GM18507 (cell line): ENCODE measurements around the gene RAB11B.
"Not testable (repeated sequence)": the region's sequence is repeated elsewhere in the genome, so short reads cannot be mapped to it uniquely, and the experiment has no call there.

Source experiments
- DNase-seq: peaks from one replicate; pipeline ENCODE4 v3.0.0; 2011; ENCODE audit warnings: low read depth; ENCODE audit not compliant: insufficient read length; ENCODE audit errors: extremely low spot score
- FAIRE-seq: peaks from 2 replicates; lab custom pipeline; 2011; peaks lifted over from hg19 to GRCh38; lab: Jason Lieb, UNC

Gene RAB11B

DNA sequence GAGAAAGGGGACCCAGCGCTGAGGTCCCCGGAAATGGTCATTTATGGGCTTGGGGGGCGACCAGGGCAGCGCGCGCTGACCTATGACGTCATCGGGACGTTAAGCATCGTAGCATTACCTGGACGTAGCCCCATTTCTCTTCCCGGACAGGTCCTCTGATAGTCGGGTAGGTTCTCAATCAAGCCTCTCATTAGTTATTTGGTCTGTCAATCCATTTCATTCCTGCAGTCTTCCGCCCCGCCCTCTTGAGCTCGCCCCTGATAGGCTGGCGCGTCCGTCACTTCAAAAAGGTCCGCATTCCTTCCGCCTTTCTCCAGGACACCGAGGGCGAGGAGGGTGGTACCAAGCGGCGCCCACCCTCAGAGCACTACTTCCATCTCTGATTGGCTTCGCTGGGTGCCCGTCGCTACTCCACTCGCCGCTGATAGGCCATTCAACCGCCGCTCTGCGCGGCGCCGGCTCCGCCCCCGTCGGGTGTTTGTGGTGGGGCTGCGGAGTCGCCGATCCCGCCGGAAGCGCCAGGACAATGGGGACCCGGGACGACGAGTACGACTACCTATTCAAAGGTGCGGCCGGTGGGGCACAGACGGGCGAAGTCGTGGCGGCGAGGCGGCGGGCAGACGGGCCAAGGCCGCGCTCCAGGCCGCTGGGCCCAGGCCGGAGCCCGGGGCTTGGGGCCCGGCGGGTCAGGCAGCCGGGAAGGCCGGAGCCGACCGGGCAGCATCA, at the start of gene RAB11B:
Gene RAB11B (plus strand): TSS at position 470 of the 726 bp plus-strand sequence. CDS start 57 bp downstream, at position 527.
- peak; percentile 100 for FAIRE-seq
- DNase-seq = peak; percentile 96

DNA sequence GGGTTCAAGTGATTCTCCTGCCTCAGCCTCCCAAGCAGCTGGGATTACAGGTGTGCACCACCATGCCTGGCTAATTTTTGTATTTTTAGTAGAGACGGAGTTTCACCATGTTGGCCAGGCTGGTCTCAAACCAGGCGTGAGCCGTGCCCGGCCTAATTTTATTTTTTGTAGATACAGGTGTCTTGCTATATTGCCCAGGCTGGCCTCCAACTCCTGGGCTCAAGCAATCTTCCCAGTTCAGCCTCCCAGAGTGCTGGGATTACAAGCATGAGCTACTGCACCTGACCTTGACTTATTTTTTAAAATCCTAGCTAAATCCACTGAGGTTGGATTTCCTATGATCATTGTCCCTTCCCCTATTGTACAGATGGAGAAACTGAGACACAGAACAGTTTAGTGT, 48.7 kb upstream of the RAB11B start:
- FAIRE-seq, DNase-seq: not testable (repeated sequence)

DNA sequence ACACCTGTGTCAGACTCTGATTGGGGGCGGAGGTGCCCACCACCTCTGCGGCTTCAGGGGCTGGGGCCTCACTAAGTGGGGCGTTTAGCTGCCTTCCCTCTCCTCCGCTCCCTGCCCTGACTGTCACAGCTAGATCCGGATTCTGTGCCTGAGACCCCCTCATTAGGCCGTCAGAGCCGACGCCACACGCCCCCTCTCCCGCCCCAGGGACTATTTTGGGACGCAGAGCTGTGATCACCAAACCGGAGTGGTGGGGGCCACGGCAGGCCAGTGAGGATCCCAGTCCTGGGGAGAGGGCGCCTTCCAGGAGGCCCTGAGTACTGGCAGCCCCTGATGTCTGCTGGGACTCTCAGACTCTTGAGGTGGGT, 47.9 kb upstream of the RAB11B start:
- DNase-seq (no peak), FAIRE-seq (no peak)

DNA sequence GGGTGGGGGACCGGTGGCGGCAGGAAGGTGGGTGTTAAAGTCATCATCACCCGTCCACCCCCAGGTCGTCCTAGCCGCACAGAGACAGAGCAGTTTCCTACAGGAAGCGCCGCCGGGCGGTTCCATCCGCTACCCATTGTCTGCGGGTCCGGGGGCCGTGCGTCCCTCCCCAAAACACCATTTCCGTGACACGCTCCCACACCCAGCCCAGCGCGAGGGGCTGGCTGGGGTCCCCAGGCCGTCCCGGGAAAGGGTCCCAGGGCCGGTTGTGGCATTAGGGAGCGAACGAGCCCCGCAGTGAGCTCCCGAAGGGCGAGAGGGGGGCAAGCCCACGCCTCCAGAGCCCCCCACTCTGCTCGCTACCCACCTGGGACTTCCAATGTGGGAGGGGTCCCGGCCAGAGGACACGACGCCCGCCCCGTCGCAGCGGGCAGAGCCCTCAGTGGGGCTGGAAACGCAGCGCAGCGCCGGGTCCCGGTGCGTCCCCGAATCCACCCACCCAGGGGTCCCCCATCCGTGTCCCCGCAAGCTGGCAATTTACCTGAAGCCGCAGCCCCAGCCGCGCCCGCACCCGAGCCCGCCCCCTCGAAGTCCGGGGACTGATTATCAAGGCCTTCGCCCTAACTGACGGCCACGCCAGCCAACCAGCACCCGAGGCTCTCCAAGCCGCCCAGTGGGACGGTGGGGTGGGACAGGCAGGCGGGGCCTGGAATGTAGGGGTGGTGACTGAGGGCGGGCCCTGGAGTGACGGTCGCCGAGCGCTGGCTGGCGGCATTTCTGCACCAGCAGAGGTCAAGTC, 47.3 kb upstream of the RAB11B start, which contains the start of gene KANK3:
Gene KANK3 (minus strand): TSS at position 579 of the 799 bp plus-strand sequence. CDS start 5,434 bp downstream, outside the sequence.
- DNase-seq = peak; percentile 97
- FAIRE-seq = peak; percentile 85

DNA sequence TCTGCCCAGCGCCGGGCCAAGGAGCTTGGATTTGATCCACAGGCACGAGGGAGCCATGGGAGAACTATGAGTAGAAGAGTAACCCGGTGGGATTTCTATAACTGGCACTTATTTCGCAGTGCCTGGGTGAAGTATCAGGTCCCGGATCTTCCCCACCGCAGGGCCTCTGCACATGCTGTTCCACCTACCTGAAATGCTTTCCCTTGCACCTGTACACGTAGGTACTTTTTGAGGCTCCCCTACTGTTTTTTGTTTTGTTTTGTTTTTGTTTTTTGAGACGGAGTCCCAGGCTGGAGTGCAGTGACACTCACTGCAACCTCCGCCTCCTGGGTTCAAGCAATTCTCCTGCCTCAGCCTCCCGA, 46.7 kb upstream of the RAB11B start:
- FAIRE-seq (no peak), DNase-seq (no peak)

DNA sequence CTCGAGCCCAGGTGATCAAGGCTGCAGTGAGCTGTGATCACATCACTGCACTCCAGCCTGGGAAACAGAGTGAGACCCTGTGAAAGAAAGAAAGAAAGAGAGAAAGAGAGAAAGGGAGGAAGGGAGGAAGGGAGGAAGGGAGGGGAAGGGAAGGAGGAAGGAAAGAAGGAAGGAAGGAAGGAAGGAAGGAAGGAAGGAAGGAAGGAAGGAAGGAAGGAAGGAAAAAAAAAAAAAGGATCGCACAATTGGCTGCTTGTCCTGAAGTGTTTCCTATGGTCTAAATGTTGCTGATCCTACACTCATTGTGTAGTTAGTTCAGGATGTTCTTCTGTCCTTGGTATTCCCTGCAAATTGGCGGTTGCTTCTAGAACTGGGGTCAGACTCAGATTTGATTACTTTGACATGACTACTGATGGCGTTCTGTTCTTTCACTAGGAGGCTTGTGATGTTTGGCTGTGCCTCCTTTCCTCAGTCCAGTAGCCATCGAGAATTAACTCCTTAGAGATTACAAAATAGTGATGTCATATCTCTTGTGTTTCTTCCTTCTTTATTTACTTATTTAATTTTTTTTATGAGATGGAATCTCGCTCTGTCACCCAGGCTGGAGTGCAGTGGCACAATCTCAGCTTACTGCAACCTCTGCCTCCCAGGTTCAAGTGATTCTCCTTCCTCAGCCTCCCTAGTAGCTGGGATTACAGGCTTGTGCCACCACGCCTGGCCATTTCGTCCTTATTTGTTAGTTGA, 40.4 kb upstream of the RAB11B start:
- not testable (repeated sequence) for DNase-seq, FAIRE-seq

DNA sequence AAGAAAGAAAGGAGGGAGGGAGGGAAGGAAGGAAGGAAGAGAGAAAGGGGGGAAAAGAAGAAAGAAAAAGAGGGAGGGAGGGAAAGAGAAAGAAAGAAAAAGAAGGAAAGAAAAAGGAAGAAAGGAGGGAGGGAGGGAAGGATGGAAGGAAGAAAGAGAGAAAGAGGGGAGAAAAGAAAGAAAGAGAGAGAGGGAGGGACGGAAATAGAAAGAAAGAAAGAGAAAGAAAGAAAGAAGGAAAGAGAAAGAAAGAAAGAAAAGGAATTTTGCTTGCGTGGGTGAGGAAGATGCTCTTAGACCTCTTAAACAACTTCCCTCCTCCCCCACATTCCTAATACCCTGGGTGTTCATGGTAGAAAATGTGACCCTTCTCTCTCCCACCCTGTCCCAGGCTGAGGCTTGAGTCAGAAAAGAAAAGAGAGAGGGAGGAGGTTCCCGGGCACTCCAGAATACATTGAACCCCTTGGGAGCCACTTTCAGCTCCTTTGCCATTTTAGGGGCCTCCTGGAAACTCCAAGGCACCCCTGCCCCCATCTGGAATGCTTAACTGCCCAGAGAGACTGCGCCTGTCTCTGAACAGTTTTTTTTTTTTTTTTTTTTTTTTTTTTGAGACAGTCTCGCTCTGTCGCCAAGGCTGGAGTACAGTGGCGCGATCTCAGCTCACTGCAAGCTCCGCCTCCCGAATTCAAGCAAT, 37.9 kb upstream of the RAB11B start:
- FAIRE-seq = no peak
- no peak for DNase-seq

DNA sequence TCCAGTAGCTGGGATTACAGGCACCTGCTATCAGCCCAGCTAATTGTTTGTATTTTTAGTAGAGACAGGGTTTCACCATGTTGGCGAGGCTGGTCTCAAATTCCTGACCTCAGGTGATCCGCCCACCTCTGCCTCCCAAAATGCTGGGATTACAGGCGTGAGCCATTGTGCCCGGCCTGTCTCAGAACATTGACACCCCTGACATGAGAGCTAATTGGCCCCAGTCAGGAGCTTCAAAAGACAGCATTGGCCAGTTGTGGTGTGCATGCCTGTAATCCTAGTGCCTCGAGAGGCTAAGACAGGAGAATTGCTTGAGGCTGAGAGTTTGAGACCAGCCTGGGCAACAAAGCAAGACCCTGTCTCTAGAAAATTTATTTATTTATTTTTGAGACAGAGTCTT, 37.3 kb upstream of the RAB11B start:
- FAIRE-seq, DNase-seq: not testable (repeated sequence)

DNA sequence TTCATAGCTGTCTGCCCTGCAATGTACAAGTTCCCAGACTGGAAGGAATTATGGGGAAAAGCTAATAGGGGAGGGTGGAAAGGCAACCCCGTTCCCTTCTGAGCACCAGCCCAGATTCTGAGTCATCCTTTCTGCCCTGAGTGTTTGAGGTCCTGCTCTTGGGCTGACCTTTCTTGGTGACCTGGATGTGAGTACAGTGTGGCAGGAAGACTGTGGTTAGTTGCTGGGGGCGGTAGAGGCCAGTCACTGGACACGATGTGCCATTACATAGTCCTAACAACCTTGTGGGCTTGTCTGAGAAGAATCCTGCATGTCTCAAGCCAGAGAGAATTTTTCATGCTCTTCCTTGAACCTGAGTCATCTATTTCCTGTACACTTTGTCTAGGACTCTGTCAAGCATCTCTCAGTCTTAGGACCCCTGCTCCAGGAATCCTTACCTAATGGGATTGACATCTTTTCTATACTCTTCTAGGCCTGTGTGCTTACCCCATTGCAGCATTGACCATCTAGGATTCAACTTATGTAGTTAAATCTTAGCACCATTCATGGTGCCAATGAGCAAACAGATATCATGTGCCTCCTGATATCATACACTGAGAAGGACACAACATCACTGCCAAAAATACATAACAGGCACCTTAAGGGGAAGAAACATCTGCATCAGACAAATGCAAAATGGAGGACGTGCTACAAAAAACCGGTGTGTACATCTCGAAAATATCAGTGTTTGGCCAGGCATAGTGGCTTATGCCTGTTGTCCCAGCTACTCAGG, 34.3 kb upstream of the RAB11B start:
- DNase-seq (no peak), FAIRE-seq (no peak)

DNA sequence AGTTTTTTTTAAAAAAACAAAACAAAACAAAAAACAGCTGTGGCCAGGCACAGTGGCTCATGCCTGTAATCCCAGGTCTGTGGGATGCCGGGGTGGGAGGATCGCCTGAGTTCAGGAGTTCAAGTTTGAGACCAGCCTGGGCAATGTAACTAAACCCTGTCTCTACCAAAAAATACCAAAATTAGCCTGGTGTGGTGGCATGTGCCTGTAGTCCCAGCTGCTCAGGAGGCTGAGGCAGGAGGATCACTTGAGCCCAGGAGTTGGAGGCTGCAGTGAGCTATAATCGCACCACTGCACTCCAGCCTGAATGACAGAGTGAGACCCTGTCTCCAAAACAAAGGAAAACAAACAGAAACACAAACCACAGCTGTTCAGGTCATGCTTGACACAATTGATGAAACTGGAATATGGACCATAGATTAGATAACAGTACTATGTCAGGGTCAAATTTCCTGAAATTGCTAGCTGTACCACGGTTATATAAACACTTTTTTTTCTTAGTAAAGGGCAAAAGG, 33.1 kb upstream of the RAB11B start:
- FAIRE-seq = no peak
- DNase-seq = no peak

DNA sequence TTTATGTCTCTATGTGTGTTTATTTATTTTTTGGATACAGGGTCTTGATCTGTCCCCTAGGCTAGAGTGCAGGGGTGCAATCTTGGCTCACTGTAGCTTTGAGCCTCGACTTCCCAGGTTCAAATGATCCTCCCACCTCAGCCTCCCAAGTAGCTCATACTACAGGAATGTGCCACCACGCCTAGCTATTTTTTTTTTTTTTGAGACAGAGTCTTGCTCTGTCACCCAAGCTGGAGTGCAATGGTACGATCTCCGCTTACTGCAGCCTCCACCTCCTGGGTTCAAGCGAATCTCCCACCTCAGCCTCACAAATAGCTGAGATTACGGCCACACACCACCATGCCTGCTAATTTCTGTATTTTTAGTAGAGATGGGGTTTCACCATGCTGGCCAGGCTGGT, 31.2 kb upstream of the RAB11B start:
- FAIRE-seq = no peak
- DNase-seq = no peak

DNA sequence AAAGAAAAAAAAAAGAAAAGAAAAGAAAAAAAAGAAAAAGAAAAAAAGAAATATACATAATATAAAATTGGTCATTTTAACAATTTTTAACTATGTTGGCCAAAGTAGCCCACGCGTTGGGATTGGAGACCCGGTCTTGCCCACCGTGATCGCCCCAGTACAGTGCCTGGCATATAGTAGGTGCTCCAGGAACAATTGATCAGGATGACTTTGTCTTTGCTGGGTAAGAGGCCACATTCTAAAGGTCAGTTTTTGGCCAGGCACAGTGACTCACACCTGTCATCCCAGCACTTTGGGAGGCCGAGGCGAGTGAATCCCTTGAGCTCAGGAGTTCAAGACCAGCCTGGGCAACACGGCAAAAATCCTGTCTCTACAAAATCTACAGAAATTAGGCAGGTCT, 30.0 kb upstream of the RAB11B start:
- FAIRE-seq (no peak), DNase-seq (no peak)

DNA sequence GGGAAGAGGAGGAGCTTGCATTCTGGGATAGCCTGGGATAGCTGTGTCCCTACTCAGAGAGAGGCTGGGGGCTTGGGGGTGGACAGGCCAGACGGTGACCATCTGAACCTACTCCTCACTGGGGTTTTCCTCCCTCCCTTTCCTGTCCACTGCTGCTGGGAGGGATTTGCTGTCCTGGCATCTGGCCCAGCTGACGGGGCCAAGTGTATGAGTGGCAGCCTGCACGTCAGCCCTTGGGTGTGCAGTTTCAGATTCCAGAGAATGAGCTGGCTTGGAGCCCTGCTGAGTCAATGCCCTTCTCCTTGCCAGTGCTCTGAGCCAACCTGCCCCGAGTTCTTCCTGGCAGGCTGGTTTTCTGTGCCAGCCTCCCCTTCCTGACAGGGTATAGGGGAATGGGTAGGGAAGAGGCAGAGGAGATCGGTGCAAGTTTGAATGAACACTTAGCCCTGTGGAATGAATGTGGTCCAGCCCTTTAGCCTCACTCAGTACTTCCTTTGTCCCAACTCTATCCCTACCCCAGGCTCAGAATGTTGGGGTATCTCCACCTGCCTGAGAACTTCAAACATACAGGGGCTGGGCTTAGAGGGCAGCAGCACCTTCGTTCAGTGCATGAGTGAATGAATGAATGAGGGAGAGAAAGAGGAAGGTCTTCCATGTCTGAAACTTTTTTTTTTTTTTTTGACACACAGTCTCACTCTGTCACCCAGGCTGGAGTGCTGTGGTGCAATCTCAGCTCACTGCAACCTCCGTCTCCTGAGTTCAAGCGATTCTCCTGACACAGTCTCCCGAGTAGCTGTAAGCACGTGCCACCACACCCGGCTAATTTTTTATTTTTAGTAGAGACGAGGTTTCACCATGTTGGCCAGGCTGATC, 28.0 kb upstream of the RAB11B start:
- DNase-seq = no peak
- FAIRE-seq = no peak

DNA sequence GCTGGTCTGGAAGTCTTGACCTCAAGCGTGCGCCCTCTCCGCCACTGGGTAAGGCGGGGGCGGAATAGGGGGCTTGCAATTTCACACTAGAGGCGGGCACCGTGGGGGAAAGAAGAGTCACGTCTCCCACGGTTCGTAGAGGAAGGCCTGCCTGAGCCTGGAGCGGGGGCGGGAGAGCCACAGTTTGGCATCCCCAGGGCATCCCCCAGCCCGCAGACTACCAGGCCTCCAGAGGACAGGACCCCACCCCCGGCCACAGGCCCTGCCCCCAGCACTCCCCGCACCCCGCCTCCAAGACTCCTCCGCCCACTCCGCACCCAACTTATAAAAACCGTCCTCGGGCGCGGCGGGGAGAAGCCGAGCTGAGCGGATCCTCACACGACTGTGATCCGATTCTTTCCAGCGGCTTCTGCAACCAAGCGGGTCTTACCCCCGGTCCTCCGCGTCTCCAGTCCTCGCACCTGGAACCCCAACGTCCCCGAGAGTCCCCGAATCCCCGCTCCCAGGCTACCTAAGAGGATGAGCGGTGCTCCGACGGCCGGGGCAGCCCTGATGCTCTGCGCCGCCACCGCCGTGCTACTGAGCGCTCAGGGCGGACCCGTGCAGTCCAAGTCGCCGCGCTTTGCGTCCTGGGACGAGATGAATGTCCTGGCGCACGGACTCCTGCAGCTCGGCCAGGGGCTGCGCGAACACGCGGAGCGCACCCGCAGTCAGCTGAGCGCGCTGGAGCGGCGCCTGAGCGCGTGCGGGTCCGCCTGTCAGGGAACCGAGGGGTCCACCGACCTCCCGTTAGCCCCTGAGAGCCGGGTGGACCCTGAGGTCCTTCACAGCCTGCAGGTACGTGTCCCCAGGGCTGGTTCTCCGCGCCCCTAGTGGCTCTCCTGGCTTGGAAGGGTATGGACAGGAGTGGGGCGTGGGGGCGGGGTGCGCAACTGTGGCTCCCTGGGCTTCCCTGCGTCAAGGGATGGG, 26.1 kb upstream of the RAB11B start, which contains the start of gene ANGPTL4:
Gene ANGPTL4 (plus strand): TSS at position 353 of the 969 bp plus-strand sequence. CDS start 167 bp downstream, at position 520.
- FAIRE-seq (no peak), DNase-seq (no peak)

DNA sequence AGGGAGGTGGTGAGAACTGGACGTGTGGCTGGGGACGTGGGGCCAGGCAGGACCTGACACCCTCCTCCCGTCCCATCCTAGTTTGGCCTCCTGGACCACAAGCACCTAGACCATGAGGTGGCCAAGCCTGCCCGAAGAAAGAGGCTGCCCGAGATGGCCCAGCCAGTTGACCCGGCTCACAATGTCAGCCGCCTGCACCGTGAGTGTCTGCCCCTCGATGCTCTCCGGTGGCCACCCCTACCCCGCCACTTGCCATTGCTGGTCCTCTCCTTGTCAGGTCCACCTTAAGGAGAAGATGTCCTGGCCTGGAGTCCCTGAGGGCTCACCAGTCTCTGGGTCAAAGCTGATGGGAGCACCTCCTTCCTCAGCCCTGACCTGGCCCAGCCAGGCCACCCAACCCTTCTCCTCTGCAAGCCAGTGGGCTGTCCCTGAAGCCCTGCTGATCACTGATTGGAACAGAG, 24.0 kb upstream of the RAB11B start:
- DNase-seq = no peak
- no peak for FAIRE-seq

DNA sequence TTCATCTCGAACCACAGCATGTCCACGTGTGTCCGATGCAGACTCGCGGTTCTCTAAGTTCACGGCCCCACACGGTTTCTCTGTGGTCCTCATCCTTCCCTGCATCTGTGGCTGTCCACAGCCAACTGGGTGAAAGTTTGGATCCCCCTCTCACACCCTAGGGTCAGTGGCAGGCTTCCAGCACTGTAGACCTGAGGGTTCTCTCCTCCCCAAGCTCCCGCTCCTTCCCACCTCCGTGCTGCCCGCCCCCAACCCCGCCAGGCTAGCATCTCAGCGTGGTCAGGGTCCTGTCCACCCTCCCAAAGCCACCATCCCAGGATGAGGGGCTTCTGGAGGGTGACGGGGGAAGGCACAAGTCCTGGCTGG, 23.2 kb upstream of the RAB11B start:
- FAIRE-seq (no peak), DNase-seq (no peak)
